Eye (tissue), 1 donor: ENCODE measurements around the gene XKR7.
"Not testable (repeated sequence)": the region's sequence is repeated elsewhere in the genome, so short reads cannot be mapped to it uniquely, and the experiment has no call there.

Experiments used
- DNase-seq: peaks from one replicate; pipeline ENCODE4 v3.0.0-alpha.2; 2015

The XKR7 gene

DNA sequence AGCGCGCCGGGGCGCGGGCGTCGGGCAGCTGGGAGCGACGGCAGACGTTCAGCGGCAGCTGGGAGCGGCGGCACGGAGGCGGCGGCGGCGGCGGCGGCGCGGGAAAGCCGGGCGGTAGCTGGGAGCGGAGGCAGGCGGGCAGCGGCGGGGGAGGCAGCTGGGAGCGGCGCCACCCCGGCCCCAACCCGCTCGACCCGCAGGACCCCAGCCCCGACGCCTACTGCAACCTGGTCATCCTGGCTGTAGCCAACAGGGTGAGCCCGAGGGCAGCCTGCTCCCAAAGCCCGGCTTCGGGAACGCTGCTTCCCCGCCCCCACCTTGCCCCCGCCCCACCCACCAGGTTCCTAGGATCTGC is 51.2 kb downstream of the XKR7 start:
- peak; percentile 53 for DNase-seq

DNA sequence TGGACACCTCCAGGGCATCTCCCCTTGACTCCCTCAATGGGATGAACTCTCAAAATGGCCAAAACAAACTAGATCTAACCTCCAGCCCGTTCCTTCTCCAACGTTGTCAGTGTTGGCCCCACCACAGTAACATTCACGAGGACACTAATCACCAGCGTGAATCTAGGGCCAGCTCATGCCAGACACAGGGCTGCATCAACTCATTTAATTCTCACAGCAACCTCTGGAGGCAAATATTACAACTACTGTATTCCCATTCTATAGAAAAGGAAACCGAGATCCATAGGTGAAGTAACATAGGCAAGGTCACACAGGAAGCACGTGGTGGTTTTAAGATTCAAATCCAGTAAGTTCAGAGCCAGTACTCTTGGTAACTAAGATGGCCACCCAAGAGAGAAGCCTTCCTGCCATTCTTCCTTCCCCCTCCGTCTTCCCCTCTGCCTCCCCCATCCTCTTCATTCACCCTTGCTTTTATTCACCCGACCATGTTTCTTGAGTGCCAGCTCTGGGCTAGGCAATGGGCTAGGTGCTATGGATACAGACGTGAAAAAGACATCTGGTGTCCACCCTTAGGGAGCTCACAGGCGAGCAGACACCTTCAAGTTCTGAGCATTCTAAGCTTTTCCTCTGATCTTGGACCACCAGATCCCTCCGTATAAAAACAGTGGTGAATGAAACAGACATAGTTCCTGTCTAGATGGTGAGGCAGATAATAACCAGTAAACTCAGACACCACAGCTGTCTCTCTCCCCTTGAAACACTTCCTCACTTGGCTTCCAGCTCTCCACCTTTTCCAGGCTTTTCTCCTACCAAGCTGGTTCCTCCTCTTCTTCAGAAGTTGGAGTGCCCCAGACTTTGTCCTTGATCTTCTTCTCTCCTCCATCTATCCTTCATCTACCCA is 51.9 kb downstream of the XKR7 start:
- DNase-seq, result no peak

- no peak for DNase-seq
Observed at GRCh38 chr20:32021091-32021490, 53.1 kb downstream of the XKR7 start.

DNA sequence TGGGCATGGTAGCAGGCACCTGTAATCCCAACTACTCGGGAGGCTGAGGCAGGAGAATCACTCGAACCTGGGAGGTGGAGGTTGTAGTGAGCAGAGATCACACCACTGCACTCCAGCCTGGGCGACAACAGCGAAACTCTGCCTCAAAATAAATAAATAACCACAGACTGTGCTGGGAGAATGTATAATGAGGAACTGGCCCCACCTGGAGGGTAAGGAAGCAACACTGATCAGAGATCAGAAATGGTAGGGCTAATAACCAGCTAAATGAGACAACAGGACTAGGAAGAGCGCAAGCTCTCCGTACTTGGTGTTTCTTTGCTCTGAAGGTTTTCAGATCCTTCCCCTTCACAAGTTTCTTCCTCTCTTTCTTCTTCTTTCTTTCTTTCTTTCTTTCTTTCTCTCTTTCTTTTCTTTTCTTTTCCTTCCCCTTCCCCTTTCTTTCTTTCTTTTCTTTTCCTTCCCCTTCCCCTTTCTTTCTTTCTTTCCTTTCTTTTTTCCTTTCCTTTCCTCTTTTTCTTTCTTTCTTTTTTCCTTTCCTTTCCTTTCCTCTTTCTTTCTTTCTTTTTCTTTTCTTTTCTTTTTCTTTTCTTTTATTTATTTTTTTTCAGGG is 56.8 kb downstream of the XKR7 start:
- no peak for DNase-seq

DNA sequence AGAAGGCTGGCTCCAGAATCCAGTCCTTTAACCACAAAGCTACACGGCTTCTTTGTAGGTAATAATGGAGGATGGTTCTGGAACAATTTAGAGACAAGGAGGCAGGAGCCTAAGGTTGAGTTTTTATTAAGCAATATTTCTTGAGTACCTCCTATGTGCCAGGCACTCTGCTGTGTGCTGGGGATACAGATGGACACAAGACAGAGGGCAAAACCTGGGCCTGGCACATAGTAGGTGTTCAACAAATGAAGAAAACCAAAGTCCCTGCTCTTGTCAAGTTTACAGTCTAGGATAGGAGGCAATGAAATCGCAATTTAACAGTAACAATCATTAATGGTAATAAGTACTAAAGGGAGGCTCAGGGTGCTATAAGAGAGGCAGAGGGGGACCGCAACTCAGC is 59.7 kb downstream of the XKR7 start:
- DNase-seq, result no peak

GRCh38 chr20:32028647-32029372 is 60.9 kb downstream of the XKR7 start:
- peak; percentile 73 for DNase-seq

DNA sequence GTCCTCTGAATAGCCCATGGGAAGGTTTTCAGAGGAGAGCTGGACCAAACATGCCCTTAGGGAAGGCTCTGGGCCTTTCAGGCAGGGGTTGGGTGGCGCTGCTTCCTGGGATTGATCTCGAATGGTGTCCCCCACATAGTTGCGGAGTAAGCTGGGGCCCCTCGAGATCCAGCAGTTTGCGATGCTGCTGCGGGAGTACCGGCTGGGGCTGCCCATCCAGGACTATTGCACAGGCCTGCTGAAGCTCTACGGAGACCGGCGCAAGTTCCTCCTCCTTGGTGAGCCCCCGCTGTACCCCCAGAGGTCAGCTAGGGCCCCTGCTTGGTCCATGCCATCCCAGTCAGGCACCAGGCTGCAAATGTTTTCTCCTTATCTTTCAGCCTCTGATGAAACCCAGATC is 61.6 kb downstream of the XKR7 start:
- no peak for DNase-seq

DNA sequence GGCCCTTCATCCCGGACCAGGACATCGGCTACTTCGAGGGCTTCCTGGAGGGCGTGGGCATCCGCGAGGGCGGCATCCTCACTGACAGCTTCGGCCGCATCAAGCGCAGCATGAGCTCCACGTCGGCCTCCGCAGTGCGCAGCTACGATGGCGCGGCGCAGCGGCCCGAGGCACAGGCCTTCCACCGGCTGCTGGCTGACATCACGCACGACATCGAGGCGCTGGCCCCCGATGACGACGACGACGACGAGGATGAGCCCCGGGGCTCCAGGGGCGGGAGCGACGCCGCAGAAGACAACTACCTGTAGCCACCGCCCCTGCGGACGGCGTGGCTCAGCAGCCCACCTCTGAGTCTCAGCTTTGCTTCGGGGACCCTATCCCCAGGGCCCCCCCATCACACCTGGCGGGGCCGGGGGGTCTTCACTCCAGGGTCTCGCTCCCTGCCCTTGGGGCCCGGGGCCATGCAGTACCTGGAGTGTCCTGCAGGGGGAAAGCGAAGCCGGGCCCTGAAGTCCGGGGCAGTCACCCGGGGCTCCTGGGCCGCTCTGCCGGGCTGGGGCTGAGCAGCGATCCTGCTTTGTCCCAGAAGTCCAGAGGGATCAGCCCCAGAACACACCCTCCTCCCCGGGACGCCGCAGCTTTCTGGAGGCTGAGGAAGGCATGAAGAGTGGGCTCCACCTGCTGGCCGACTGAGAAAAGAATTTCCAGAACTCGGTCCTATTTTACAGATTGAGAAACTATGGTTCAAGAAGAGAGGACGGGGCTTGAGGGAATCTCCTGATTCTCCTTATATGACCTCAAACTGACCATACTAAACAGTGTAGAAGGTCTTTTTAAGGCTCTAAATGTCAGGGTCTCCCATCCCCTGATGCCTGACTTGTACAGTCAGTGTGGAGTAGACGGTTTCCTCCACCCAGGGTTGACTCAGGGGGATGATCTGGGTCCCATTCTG is 63.3 kb downstream of the XKR7 start:
- DNase-seq, result peak; percentile 92

DNA sequence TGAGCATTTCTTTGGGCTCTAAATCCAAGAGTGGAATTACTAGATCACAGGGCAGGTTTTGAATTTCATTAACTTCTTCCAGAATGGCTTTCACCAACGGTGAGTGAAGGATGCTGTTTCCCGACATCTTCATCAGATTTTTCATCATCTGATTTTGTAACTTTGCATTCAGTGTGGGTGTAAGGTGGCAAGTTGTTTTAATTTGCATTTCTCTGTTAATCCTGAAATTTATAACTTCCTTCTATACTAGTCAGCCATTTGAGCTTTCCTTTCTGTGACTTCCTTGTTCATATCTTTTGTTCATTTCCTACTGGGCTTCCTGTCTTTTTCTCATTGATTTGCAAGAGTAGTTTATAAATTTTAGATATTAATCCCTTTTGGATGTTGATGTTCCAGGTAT is 65.4 kb downstream of the XKR7 start:
- no peak for DNase-seq

DNA sequence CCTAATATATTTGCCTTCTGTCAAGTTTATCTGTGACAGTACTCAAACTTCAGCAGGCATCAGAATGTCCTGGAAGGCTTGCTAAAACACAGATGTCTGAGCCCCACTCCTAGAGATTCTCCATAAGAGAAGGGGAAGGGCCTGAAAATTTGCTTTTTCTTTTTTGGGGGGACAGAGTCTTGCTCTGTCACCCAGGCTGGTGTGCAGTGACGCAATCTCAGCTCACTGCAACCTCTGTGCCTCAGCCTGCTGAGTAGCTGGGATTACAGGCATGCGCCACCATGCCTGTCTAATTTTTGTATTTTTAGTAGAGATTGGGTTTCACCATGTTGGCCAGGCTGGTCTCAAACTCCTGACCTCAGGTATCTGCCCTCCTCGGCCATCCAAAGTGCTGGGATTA is 65.8 kb downstream of the XKR7 start:
- DNase-seq, result not testable (repeated sequence)

DNA sequence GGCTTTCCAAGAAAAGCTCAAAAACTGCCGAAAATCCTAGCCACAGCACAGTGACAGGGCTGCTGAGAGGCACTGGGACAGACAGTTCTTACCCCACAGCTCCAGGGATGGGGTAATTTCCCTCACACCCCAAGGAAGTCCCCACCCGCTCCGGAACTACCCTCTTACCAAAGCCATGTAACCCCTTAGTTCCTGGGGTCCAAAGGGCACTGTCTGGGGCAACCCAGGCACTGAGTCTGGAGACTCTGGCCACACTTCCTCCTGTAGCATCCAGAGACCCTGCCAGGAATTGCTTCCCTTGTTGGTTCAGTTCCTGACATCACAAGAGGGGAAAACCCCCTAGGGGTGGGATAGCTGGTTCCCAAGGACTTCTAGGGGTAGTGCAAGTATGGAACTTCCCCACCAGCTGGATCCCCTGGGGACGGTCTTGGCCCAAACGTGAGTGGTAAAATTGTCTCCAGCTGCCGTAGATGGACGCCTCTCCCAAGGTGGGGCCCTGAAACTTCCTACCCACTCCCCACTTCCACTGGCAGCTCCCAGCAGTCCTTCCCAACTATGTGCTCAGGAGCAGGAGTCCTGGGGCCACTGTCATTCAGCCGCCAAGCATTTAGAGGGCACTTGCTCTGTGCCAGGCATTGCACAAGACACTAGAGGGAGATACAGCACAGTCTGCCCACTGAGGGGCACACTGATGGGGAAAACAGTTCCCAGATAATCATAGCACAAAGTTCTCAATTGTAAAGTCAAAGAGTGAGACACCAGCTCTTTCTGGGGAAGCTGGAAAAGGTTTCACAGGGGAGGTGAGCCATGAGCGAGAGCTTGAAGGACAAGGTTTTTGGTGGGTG is 66.9 kb downstream of the XKR7 start:
- DNase-seq, result no peak

- no peak for DNase-seq
Observed at GRCh38 chr20:32035426-32035779, 67.5 kb downstream of the XKR7 start.

- no peak for DNase-seq
Observed at GRCh38 chr20:32036252-32036651, 68.3 kb downstream of the XKR7 start.

DNA sequence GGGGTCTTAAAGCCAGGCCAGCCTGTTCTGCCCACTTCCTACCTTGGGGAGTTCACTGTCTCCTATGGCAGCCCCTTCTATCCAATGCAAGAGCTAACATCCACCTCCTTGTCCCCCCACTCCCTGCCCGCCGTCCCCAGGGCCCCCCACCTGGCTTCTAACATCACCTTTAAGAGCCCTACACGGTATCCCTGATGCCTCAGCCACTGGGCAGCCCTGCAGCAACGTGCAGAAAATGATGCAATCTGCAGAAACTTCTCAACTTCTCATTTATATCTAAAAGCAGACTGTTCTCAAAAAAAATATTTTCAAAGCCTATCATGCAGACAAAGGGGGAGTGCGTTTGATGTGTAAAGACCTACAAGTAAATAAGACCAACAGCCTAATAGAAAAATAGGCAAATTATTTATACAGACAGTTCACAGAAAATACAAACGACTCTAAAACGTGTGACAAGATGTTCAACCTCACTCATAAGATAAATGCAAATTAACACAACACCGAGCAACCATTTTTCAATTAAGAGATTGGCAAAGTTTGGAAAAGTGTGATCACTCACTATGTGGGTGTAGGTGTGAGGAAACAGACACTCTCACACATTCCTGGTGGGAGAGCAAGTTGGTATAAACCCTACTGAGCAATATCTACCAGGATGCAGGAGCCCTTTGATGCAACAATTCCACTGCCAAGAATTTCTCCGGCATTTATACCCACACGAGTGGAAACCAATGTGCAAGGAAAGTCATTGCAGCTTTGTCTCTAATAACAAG is 69.0 kb downstream of the XKR7 start:
- DNase-seq, result no peak

DNA sequence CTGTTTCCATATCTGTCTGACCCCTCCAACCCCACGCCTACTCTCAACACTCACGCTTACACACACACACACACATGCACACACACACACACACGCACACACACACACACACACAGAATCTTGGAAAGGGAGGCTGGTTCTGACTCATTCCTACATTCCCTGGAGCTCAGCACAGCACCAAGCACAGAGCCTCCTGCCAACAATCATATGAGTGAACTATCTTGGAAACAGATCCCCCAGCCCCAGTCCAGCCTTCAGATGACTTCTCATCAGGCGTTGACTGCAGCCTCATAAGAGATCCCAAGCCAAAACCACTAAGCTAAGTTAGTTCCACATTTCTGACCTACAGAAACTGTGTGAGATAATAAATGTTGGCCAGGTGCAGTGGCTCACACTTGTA is 70.0 kb downstream of the XKR7 start:
- no peak for DNase-seq

DNA sequence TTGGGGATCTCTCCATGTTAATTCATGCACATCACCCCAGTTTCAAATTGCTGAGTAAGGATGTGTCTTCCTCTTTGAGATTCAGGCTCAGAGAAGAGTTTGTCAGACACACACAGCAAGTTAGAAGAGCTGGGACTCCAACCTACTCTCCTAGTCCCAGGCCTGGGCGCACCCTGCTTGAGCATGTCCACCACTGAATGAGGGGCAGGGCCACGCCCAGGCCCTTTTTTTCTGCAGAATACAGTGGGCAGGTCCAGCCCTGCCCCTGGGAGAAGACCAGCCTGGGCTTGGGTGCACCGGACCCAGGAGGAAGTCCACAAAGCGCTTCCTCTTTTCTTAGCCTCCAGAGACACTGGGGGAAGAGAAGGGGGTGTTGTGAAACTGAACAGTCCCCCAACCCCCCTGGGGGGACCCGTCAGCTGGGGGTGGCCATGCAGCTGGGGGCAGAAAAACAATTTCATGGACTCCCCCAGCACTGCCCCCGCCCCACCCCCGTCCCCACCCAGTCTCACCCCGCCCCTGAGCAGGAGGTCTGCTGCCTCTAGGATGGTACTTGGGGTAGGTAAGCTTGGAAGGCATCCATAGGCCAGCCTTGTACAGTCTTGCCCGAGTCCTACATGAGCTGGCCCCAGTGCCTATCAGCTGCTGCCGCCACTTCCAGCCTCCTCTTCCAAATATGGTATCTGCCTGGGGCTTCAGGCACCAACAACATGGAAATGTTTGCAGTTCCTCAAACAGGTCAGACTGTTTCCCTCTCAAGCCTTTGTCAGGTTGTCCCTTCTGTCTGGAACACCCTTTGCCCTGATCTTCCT is 72.4 kb downstream of the XKR7 start:
- no peak for DNase-seq

DNA sequence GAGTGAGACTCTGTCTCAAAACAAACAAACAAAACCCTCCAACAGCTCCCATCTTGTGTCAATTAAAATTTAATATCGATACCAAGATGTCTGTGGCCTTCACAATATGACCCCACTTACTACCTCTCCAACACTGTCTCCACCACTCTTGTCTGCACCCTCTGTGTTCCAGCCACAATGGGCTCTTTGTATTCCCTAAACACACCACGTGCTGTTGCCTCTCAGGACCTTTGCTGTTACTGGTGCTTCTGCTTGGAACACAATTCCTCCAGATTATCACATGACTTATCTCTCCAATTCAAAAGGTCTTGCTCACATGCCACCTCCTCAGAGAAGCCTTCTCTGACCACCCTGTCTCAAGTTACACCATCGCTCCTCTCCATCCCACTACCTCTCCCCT is 78.0 kb downstream of the XKR7 start:
- no peak for DNase-seq

GRCh38 chr20:32050324-32050841 is 82.4 kb downstream of the XKR7 start:
- DNase-seq, result no peak

- DNase-seq, result no peak
Observed at GRCh38 chr20:32050851-32051556, 83.1 kb downstream of the XKR7 start.
